Measurements from ENCODE around the gene ATAD3A.

DNA sequence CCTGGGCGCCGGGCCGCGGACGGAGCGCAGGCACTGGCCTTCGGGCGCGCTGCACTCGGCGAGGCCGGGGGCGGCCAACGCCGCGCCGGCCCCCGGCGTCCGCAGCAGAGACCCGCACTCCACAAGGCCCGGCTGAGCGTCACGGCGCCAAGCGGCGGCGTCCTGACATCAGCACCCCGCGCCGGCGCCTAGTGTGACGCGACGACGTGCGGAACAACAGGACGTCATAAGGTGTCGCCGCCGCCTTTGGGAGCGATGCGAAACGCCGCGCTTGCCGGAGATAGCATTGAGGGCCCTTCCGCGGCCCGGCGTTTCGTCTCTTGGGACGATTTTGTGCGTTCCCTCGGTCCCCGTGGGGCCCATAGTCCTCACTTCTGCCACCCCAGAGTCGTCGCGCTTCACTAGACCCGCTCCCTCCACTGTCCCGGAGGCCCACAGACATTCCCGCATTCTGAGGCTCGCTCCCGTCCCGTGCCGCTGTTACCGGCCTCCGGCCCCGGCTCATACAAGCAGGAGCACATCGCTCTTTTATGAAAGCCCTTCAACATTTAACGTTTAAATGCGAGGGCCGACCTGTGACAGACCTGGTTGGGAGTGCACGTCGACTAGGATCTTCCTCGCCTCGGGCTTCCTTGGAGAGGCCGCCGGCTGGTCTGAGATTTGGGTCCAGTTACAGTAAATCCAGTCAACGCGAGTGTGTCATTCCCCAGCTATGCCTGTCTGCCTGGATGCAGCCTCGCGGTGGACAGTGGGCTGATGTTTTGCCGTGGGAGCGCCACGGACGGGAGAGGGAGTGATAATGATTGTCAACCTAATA, 63.0 kb downstream of the ATAD3A start, which contains the start of gene SSU72:
- TF ChIP-seq, protein P1, sequence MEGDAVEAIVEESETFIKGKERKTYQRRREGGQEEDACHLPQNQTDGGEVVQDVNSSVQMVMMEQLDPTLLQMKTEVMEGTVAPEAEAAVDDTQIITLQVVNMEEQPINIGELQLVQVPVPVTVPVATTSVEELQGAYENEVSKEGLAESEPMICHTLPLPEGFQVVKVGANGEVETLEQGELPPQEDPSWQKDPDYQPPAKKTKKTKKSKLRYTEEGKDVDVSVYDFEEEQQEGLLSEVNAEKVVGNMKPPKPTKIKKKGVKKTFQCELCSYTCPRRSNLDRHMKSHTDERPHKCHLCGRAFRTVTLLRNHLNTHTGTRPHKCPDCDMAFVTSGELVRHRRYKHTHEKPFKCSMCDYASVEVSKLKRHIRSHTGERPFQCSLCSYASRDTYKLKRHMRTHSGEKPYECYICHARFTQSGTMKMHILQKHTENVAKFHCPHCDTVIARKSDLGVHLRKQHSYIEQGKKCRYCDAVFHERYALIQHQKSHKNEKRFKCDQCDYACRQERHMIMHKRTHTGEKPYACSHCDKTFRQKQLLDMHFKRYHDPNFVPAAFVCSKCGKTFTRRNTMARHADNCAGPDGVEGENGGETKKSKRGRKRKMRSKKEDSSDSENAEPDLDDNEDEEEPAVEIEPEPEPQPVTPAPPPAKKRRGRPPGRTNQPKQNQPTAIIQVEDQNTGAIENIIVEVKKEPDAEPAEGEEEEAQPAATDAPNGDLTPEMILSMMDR (IDR thresholded peaks at IDR 0.05; ENCODE audit: low read depth, low read length) = no peak
- no peak for TF ChIP-seq EZH2phosphoT487 (IDR thresholded peaks at IDR 0.05; ENCODE audit: low read depth)
